Activated CD4-positive, alpha-beta T cell treated with anti-CD3 and anti-CD28 coated beads for 24 hours (primary cell): Measurements from ENCODE around the gene ZMYND10.

ENCODE experiments used
- DNase-seq, 2 donors: peaks; one replicate each; pipeline ENCODE4 v3.0.0-alpha.2; 2020; ENCODE audit warnings: low read depth in 2 of 2

Gene ZMYND10

DNA sequence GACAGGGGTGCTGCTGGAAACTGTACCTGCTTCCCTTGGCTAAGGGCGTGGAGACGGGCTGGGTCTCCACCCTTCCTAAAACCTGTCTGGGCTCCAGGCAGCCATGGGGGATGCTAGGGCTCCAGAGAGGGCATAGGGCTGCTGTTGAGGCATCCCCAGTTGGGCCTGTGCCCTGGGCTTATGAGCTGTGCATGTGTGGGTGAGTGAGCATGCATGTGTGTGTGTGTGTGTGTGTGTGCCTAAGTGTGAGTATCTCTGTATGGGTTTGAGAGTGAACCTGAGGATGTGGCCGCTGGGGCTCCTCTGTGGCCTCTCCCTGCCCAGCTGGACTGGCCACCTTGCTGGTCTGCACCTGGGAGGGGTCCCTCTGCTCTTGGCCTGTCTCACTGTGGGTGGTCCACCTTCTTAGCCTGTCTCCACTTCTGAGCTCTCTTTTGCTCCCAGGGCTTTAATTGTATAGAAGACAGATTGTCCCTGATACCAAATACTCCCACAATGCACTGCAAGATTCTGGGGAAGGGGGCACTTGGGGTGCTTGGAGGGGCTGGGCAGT is 25.7 kb upstream of the ZMYND10 start:
- no peak for DNase-seq

- DNase-seq: no peak
Measured at GRCh38 chr3:50370594-50370993, 25.1 kb upstream of the ZMYND10 start.

DNA sequence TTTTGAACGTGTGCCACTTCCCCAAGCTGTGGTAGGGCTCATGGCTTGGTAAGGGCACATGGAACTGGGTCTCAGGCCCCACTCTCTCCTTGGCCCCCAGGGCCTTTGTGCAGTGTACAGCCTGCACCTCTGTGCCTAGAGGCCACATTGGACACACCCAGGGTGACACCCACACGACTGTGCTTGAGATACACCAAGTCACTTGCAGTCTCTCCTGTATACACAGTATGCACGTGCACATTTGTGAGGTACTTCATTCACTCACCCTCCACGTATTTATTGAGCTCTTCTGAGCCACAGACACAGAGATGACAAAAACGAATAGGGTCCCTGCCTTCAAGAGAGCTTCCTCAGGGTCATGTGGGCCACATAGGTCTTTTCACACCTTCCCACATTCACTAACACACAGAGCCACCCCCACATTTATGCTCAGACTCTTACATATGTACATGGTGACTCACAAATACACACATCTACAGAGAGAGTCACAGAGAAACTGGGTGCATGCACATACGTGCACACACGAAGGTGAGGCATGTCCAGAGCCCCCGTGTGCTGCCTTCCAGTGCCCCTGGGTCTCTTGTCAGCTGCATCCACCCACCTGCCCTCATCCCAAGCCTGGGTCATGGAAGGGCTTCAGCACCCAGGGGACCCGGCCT is 23.6 kb upstream of the ZMYND10 start:
- no peak for DNase-seq

DNA sequence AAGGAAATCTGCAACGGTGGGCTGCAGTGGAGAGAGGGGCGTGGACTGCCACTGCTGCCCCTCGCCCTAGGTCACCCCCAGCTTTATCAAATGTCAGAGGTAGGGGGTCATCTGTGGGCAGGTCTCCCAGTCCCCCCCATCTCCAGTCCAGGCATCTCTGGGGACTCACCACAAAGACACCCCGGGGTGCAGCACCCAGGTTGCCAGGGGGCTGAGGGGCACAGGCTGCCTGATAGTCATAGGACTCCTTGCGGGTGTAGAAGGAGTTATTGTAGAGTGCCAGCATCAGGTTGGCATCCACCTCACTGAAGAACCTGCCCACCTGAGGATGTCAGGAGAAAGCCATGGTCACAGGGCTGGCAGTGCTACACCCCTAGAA is 20.3 kb upstream of the ZMYND10 start:
- no peak for DNase-seq

DNA sequence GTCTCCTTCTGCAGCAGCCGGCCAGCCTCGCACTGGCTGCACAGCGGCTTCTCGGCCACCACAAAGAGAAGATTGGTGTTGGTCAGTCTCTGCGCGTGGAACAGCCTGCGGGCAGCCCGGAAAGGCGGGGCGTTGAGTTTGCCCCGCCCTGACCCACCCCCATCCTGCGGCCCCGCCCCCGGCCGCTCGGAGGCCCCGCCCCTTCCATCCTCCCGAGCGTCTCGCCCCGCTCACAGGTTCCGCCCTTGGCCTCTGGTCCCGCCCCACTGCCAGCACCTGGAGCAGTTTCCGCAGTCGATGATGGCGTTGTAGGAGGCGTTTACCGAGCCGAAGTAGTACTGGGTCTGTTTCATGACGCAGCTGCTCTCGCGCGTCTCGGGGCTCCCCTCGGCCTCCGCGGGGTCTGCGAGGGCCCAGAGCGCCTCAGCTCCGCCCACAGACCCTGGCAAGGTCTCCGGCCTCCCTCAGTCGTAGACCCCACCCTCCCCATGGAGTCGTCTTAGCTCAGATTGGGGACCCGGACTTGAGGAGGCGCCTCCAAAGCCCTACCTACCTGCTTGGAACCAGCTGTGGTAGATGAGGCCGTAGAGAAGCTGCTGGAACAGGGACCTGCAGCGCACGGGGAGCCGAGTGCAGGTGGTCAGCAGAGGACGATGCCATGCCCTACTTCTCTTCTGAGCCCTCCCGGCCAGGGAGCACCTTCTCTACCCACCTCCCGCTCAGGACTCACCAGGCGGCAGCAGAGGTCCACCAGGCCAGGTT is 19.7 kb upstream of the ZMYND10 start:
- peak; percentile 92 to 93 for DNase-seq

GRCh38 chr3:50364573-50365079 is 19.1 kb upstream of the ZMYND10 start:
- no peak for DNase-seq

GRCh38 chr3:50359760-50360110 is 14.2 kb upstream of the ZMYND10 start:
- no peak for DNase-seq

DNA sequence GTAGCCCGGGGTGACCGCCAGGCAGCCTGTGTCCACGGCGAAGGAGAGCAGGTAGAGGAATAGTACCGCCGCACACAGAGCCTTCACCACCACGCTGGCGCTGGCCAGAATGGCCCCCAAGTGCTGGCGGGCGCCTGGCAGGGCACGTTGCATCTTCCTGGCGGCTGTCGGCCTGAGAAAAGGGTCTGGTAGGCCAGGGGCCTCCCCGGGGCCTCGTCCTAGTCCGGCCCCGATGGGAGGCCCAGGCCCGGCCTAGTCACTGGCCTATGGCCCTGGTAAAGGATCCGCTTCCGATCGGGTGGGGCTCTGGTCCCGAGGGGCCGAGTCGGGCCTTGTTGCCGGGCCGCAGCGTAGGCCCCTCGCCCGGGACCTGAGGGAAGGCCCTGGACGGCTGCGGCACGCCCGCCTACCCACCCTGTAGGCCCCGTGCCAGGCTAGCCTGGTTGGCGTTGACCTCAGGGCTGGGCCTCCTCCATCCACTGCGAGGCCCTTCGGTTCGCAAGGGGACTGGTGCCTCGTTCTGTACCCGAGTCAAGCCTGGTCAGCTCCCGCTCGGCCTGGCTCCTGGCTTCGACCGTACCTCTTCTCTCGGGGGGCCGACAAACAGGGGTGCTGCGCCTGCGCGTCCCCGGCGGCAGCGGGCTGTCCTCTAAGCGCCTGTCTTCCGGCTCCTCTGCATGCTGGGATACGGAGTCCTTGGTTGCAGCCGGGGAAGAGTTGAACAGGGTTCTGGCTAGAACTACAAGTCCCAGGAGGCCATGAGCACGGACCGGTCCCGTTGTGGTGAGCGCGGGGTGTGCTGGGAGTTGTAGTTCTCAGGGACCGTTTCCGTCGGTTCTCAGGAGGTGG is 13.6 kb upstream of the ZMYND10 start, which contains the start of gene TMEM115:
Gene TMEM115 (minus strand): TSS at position 611 of the 849 bp plus-strand sequence. CDS start 458 bp downstream, at position 153.
- peak; percentile 86 to 91 for DNase-seq

DNA sequence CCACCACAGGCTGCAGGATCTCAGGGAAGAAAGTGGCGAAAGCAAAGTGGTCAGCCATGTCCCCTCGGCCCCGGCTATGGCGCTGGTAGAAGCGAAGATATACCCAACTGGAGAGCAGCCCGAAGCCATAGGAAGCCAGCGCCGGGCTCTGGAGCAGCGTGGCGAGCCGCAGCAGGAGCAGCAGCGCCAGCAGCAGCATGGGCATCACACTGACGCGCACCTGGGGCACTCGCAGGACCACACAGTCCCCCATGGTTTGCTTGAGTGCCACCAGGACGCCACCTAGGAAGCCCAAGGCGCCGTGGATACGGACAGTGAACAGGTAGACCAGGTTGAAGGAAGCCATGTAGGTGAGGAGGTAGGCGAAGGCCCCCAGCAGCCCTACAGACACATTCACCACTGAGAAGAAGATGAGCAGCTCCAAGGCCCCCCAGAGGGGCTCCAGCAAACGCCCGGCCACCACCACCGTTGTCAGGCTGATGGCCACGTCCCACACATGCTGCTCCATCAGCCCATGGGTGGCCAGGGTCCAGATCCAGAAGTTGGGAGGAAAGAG is 12.9 kb upstream of the ZMYND10 start:
- no peak for DNase-seq

GRCh38 chr3:50357481-50357880 is 11.9 kb upstream of the ZMYND10 start:
- DNase-seq: no peak

DNA sequence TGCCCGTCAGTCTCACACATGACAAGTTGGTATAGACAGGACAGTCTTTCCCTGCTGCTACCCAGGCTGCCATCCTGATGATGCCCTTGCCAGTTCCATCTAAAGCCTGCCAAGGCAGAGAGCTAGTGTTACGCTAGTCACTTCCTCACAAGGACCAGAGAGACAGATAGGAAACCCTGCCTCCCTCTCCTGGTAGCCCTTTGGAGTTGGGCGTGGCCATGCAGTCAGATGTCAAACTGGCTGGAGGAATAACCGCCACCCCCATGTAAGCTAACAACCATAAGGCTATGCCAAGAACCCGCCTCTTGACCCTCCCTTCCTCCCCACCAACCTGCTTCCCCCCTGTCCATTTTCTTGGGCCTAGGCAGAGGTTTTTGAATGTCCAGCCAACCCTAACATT is 11.0 kb upstream of the ZMYND10 start:
- DNase-seq: no peak

GRCh38 chr3:50355829-50356552 is 10.5 kb upstream of the ZMYND10 start:
- DNase-seq: no peak

- no peak for DNase-seq
Measured at GRCh38 chr3:50354850-50355249, 9.3 kb upstream of the ZMYND10 start.

GRCh38 chr3:50354186-50354764 is 8.7 kb upstream of the ZMYND10 start:
- DNase-seq: no peak

DNA sequence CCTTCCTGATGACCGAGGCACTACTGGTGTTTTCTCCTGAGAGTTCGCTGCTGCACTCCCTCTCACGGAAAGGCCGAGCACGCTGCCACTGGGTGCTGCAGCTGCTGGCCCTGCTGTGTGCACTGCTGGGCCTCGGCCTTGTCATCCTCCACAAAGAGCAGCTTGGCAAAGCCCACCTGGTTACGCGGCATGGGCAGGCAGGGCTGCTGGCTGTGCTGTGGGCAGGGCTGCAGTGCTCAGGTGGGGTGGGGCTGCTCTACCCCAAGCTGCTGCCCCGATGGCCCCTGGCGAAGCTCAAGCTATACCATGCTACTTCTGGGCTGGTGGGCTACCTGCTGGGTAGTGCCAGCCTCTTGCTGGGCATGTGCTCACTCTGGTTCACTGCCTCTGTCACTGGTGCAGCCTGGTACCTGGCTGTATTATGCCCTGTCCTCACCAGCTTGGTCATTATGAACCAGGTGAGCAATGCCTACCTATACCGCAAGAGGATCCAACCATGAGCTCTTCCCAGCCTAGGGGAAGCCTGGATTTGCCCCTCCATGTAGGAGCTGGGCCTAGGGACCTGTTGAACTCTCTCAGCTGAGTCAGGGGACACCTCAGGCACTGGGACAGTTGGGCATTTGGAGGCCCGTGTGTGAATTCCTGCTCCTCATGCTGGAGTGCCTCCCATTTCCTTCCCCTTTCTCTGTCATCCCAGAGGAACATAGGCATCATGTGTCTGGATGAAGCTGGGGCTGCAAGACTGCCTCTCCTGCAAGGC is 7.9 kb upstream of the ZMYND10 start:
- DNase-seq: no peak

GRCh38 chr3:50352781-50353180 is 7.2 kb upstream of the ZMYND10 start:
- DNase-seq: no peak

GRCh38 chr3:50351323-50351697 is 5.8 kb upstream of the ZMYND10 start:
- DNase-seq: no peak

- DNase-seq: peak; percentile 98
Measured at GRCh38 chr3:50350527-50351322, 5.2 kb upstream of the ZMYND10 start, which contains the start of the genes CYB561D2 and NPRL2. TSS of gene CYB561D2 (plus strand) at chr3:50350862. CDS start at chr3:50351434, 572 bp downstream. TSS of gene NPRL2 (minus strand) at chr3:50350775. CDS start at chr3:50350652, 123 bp downstream.

DNA sequence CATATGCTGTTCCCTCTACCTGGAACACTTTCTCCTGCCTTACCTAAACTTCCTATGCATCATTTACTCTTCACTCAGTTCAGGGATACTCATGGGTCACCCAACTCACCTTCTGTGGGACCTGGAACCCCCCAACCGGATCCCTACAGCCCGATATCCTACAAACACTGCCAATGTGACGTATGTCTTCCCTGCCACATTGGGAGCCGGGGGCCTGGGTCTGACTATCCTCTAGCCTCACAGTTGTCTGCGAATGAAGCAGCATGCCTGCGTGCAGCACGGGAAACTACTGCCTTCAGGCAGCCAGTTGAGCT is 4.6 kb upstream of the ZMYND10 start:
- DNase-seq: no peak
